NCI-H146 treated with DMSO at 0.1 percent for 48 hours (cell line): ENCODE data around the gene NUBP2.

Experiments used
- DNase-seq: peaks from one replicate; lab custom pipeline; 2025; ENCODE audit not compliant: unreplicated experiment; lab: John Stamatoyannopoulos, UW

Gene NUBP2, protein sequence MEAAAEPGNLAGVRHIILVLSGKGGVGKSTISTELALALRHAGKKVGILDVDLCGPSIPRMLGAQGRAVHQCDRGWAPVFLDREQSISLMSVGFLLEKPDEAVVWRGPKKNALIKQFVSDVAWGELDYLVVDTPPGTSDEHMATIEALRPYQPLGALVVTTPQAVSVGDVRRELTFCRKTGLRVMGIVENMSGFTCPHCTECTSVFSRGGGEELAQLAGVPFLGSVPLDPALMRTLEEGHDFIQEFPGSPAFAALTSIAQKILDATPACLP

DNA sequence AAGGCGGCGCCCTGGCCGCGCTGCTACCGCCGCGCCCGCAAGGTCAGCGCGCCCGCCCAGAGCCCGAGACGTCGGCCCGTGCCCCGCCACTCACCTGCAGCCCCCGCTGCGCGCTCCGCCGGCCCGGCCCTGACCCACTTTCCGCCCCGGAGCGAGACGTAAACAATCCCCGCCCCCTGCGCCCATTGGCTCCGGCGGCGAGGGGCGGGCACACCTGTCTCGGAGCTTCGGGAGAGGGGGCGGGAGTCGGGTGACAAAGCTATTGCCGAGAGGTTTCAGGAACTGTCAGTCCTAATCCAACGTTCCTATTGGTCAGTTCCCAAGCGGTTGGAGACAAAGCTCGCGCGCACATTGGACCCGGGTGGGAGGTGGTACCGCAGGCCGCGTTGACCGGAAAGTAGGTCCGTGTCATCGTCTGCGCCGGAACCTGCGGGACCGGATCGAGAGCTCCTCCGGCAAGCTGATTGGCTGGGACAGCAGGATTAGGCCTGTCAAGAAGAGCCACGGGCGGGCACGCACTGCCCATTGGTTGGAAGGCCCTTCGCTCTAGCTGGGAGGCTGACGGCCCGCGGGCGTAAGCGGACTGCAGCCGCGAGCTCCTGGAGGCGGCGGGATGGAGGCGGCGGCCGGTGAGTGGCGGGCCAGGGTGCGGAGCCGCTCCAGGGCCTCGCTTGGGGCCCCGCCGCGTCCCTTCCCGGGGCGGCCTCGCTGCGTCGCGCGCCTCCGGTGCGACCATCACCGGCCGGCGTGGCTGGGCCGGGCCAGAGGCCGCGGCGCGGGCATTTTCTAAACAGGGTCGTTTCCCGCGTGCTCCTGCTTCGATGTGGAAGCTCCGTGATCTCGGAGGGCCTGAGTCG is at the start of gene NUBP2, which contains the start of gene SPSB3:
TSS of gene NUBP2 (plus strand) at position 553 of the 857 bp plus-strand sequence. CDS start at position 614, 61 bp downstream.
TSS of gene SPSB3 (minus strand) at position 164 of the 857 bp plus-strand sequence. CDS start 1,088 bp downstream, outside the sequence.
- DNase-seq, result peak; percentile 99

- no peak for DNase-seq
These were observed 48.6 kb upstream of the NUBP2 start for GRCh38 chr16:1734123-1734522.

DNA sequence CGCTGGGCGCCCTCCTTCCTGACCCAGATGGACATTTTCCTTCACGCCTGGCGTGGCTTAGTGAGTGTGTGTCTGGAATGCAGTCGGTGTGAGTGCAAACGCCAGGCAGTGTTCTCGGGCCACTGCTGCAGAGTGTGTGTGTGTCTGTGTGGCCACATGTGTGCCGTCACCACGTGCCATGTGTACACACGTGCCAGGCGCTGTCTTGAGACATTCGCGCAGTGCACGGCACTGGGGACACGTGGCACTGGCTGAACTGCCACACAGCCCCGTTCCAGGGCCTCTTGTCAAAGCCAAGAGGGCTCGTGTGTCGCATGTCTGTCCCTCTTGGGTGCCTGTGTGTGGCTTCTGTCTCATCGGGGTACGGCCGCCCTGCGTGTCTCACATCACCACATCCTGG is 47.9 kb upstream of the NUBP2 start:
- DNase-seq, result no peak

DNA sequence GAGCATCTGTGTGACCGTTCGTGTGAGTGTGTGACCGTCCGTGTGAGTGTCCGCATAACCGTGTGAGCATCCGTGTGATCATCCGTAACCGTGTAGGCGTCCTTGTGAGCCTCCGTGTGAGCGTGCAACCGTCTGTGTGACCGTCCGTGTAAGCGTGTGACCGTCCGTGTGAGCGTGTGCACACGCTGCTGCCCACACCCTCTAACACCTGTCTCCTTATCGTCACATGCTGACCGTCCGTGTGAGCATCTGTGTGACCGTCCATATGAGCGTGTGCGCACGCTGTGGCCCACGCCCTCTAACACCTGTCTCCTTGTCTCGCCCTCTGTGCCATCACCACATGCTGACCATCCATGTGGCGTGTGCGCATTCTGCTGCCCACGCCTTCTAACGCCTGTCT is 42.5 kb upstream of the NUBP2 start:
- DNase-seq, result no peak

DNA sequence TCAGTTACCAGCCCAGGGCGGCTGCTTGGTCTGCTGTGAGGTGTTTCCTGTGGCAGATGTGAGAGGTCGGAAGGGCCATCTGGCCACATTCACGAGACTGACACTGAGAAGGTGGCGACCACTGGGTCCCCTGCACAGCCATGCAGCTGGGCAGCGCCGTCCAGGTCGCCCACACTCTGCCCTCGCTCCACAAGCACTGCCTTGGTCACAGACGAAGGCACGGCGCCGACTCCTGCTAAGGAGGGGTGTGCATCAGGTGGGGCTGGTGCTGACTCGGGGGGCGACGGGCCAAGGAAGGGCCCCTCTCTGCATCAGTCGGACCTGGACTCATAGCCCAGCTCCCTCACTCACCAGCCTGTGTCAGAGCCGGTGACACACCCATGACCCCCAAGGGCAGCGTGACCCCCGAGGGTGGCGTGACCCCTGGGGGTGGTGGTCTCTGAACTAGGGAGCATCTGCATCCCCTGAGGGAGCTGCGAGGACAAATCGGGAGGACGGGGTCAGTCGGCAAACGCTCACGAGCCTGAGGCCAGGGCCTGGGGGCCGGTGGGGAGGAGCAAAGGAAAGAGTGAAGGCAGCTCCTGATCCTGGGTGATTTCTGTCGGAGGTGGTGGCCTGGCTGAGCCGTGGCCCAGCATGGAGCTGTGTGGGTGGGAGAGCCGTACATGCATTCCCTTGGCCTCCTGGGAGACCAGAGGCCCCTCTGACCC is 41.8 kb upstream of the NUBP2 start:
- no peak for DNase-seq

GRCh38 chr16:1741553-1742165 is 41.1 kb upstream of the NUBP2 start:
- DNase-seq, result no peak

GRCh38 chr16:1743376-1744337 is 39.1 kb upstream of the NUBP2 start:
- no peak for DNase-seq

- no peak for DNase-seq
These were observed 38.4 kb upstream of the NUBP2 start for GRCh38 chr16:1744338-1744840.

DNA sequence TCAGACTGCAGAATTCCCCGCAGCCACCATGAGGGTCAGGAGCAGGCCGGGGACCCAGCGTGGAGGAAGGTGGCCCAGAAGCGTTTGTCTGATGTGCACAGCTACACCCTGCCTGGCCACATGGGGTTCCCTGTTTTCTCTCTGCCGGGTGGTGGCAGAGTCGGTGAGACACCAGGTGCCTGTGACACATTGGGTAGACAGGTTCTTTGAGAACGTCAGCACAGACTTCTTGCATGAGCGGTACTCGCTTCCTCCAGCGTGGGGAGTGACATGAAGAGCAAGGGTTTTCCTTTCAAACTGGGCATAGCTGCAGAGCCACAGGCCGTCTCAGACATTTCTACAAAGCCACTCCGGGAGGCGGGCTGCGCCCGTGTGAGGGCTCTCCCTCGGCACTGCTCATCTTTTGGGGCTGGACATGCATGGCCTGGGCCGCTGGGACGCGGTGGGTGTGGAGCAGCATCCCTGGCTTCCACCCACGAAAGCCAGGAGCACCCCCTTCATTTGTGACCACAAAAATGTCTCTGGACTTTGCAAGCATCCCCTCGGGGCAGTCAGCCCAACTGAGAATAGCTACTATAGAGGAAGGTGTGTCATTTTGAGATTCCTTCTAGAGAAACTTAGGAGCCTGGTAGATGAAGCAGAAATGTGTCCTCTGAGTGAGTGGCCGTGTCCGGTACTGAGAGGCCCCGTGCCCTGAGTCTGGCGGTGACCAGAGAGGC is 37.4 kb upstream of the NUBP2 start:
- DNase-seq, result no peak

DNA sequence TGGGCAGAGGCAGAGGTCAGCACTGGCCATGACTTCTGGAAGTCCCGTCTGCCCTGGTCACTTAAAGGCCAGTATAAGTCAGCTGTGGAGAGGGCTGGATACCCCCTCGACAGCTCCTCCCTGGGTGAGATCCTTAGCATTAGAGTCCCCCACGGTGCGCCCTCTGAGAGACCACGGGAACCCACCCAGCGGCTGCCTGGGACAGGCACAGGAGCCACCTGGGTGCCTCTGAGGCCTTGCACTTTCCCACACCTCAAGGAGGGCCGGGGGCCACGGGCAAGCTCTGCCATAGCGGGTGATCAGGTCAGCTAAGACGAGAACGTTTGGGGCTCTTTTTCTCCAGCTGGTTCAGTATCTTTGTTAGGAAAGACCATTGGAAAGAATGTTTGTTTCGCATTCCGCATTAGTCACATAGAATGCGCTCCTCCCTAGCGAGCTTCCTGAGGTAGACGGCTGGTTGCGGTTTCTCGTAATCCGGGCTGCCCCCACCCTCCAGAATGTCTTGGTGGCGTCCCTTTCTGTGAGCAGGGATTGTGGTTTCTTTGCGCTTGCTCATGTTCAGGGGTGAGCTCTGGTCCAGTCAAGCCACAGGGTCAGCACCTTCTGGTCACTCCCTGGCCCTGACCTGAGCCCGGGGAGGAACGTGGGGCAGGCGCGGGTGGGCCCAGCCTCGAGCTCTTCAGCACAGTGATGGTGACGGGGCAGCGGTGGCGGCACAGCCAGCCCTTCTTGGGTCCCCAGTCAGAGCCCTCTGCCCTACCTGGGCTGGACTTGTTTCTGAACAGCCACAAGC is 36.7 kb upstream of the NUBP2 start:
- DNase-seq, result no peak

- no peak for DNase-seq
These were observed 36.0 kb upstream of the NUBP2 start for GRCh38 chr16:1746693-1747195.

- no peak for DNase-seq
These were observed 34.8 kb upstream of the NUBP2 start for GRCh38 chr16:1747934-1748333.

GRCh38 chr16:1749152-1750117 is 33.3 kb upstream of the NUBP2 start:
- no peak for DNase-seq

DNA sequence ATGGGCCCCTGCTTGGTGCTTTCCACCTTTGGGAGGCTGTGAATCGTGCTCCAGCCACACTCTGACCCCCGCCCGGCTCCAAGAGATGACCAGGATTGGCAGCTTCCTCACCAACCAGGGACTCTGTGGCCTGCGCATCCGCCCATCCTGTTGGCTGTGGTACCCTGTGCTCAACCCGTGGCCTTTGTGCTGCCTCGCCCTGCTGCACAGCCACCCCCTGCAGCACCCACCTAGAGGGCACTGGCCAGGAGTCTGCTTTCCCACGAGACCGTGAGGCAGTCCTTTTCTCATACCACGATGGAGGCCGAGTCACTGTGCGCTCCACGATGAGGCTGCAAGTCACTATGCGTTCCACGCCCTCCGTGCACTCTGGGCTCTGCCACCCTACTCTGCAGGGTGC is 30.8 kb upstream of the NUBP2 start:
- DNase-seq, result no peak

DNA sequence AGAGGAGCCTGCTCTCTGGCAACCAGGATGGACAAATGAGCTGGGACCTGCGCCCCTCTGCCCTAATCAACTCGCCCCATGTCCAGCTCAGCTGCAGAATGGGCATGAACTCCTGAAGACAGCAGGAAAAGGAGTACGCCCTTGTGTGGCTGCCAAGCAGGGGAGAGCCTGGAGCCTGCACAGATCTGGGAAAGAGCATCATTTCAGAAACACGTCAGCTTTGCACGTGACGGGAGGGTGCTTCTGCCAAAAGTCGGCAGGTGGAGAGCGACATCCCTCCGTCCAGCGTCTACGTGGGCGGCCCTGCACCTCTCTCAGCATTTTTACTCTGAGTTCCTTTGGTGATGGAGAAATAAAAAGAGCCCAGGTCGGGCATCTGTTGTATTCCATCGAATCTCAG is 29.9 kb upstream of the NUBP2 start:
- no peak for DNase-seq

DNA sequence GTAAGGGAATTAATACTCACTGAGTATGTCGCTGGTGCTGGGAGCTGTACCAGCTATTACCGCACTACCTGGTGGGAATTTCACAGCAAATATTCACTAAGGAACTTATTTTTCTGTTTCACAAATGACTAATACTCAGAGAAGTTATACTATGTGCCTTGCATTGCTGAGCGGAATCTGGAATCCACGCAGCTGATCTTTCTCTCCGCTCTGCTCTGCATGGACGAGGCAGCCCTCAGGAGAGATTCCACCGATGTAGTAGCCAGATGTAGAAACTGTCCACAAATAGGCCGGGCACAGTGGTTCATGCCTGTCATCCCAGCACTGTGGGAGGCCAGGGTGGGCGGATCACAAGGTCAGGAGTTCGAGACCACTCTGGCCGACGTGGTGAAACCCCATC is 28.6 kb upstream of the NUBP2 start:
- DNase-seq, result no peak
